GM12873 (cell line): ENCODE results near the gene TMEM176B.

Source experiments
- CTCF ChIP-seq: IDR thresholded peaks from 2 replicates; pipeline ENCODE4 v1.5.1; 2012; ENCODE audit warnings: low read depth, mild to moderate bottlenecking, moderate library complexity, low read length, control low read depth; ENCODE audit not compliant: insufficient read depth; ENCODE audit errors: missing control alignments

TMEM176B gene

DNA sequence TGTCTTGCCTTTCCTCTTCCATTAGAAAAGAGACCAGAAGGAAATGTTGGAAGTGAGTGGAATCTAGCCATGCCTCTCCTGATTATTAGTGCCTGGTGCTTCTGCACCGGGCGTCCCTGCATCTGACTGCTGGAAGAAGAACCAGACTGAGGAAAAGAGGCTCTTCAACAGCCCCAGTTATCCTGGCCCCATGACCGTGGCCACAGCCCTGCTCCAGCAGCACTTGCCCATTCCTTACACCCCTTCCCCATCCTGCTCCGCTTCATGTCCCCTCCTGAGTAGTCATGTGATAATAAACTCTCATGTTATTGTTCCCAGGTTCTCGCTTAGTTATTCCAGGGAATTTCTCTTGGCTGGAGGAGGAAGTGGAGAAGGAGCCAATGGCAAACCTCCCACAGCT, 4.6 kb upstream of the TMEM176B start:
- TF ChIP-seq CTCF = no peak

- no peak for TF ChIP-seq CTCF
Observed at GRCh38 chr7:150803161-150803860, 3.1 kb upstream of the TMEM176B start.

DNA sequence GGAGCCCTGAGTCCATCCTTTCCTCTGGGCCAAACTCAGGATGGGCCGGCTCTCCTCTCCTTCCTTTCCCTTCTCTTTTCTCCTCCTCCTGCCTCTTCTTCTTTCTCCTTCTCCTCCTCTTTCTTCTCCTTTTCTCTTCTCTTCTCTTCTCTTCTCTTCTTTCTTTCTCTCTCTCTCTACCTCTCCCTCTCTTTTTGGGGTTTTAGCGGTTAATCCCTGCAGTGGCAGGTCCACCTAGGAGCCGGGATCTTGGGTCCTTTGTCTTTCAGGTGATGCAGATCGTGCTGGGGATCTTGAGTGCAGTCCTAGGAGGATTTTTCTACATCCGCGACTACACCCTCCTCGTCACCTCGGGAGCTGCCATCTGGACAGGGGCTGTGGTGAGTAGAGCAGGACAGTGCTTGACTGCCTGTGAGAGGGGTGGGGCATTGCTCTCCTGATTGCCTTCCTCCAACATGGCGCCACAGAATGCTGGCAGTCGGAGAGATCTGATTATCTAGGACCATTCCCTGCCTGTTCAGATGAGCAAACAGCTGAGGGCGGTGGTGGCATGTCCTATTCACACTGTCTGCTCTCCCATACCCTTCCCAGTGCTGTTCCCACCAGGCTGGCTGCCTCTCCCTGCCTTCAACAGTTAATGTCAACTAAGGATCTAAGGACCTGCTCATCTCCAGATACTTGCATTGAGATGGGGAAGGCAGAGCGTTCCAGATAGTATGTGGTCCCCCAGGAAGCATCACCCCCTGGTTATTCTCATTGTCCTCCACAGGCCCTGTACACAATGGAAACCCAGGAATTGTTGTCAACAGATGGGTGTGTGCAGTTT, 2.0 kb upstream of the TMEM176B start:
- no peak for TF ChIP-seq CTCF

- TF ChIP-seq CTCF = no peak
Observed at GRCh38 chr7:150801242-150801945, 1.2 kb upstream of the TMEM176B start.

- no peak for TF ChIP-seq CTCF
Observed at GRCh38 chr7:150800581-150801241, 547 bp upstream of the TMEM176B start, which contains the start of gene TMEM176A. Gene TMEM176A (plus strand): TSS chr7:150800769. CDS start chr7:150801551, 782 bp downstream.

- TF ChIP-seq CTCF = no peak
Observed at GRCh38 chr7:150799156-150799555, 1.0 kb downstream of the TMEM176B start.
